Caco-2 (cell line): ENCODE data around the gene C11orf86. TPM values are rescaled to one million over a fixed set of nuclear protein-coding genes. Genes with fewer than 3 reads are reported as not detected.

Source experiments
- BruUV-seq: library from RNA; stranded (reverse); fragments of 400-500 nt; replicated peaks from 2 replicates; lab custom pipeline; 2021; lab: Mats Ljungman, UMichigan
- CTCF ChIA-PET: fragments of 300-600 bp; sonication (Branson Sonifier 250); formaldehyde crosslinking; loops from one replicate; lab custom pipeline; 2022; ENCODE audit warnings: antibody characterized with exemption; lab: Charles Lee
- POLR2A ChIA-PET: fragments of 300-600 bp; sonication (Branson Sonifier 250); formaldehyde crosslinking; loops from one replicate; lab custom pipeline; 2022; ENCODE audit warnings: antibody characterized with exemption; lab: Charles Lee
- DNase-seq, 2 experiments: peaks; one replicate each; pipeline versions ENCODE4 v3.0.0 to v3.0.0-alpha.2; 2020 to 2022
- H3K27me3 ChIP-seq: replicated peaks from 2 replicates; pipeline ENCODE4 v1.6.0; 2011; ENCODE audit warnings: low read length; ENCODE audit not compliant: control insufficient read depth, insufficient read depth
- H3K36me3 ChIP-seq: 2 replicates; pipeline ENCODE4 v1.5.1; 2011; ENCODE audit warnings: low read length; ENCODE audit not compliant: control insufficient read depth, insufficient read depth
- H3K4me1 ChIP-seq: fragments of 250-450 bp; sonication (Bioruptor Pico); 2 replicates; pipeline ENCODE4 v1.5.1; 2020; ENCODE audit warnings: mild to moderate bottlenecking
- H3K4me3 ChIP-seq: 2 replicates; pipeline ENCODE4 v1.5.1; 2011; ENCODE audit warnings: low read depth, mild to moderate bottlenecking, control low read depth, low read length
- H3K9me3 ChIP-seq: fragments of 250-450 bp; sonication (Bioruptor Pico); 2 replicates; pipeline ENCODE4 v1.5.1; 2020; ENCODE audit warnings: mild to moderate bottlenecking, moderate library complexity
- H3K27ac Mint-ChIP-seq: one replicate; pipeline ENCODE4 v1.8.0; 2022; ENCODE audit warnings: mixed read lengths; ENCODE audit not compliant: unreplicated experiment
- H3K27me3 Mint-ChIP-seq: one replicate; pipeline ENCODE4 v1.8.0; 2022; ENCODE audit warnings: mixed read lengths; ENCODE audit not compliant: insufficient read depth, unreplicated experiment
- H3K36me3 Mint-ChIP-seq: one replicate; pipeline ENCODE4 v1.8.0; 2022; ENCODE audit warnings: mild to moderate bottlenecking, mixed read lengths; ENCODE audit not compliant: insufficient read depth, unreplicated experiment
- H3K4me1 Mint-ChIP-seq: one replicate; pipeline ENCODE4 v1.8.0; 2022; ENCODE audit warnings: low read depth, mixed read lengths; ENCODE audit not compliant: unreplicated experiment
- H3K4me3 Mint-ChIP-seq: one replicate; pipeline ENCODE4 v1.8.0; 2022; ENCODE audit warnings: mild to moderate bottlenecking, moderate library complexity, mixed read lengths; ENCODE audit not compliant: unreplicated experiment
- H3K9me3 Mint-ChIP-seq: one replicate; pipeline ENCODE4 v1.8.0; 2022; ENCODE audit warnings: mixed read lengths; ENCODE audit not compliant: unreplicated experiment
- intact Hi-C: fragments of 100-400 bp; cut with micrococcal nuclease; formaldehyde crosslinking; loops from one replicate; pipeline ENCODE4 v1.10.0; 2022; ENCODE audit not compliant: unreplicated experiment
- total RNA-seq: library from RNA; stranded (reverse); gene quantifications from 2 replicates; pipeline ENCODE4 v1.2.3, GENCODE V29; 2022
- TF ChIP-seq, protein P1 (sequence below), 2 experiments: fragments of 200-600 bp in 1 of 2; IDR thresholded peaks; 1 replicate in 1 of 2; 2 replicates in 1 of 2; pipeline versions ENCODE4 v1.5.1 to v1.8.0; 2011 to 2022; ENCODE audit warnings: antibody characterized with exemption in 1 of 2, control low read depth in 1 of 2, inconsistent platforms in 1 of 2, low read depth in 1 of 2, low read length in 1 of 2, mild to moderate bottlenecking in 1 of 2, moderate library complexity in 1 of 2; ENCODE audit not compliant: insufficient read depth in 1 of 2, severe bottlenecking in 1 of 2, unreplicated experiment in 1 of 2

C11orf86 gene
- total RNA-seq, 1 experiment from 2014 or later, result not detected

DNA sequence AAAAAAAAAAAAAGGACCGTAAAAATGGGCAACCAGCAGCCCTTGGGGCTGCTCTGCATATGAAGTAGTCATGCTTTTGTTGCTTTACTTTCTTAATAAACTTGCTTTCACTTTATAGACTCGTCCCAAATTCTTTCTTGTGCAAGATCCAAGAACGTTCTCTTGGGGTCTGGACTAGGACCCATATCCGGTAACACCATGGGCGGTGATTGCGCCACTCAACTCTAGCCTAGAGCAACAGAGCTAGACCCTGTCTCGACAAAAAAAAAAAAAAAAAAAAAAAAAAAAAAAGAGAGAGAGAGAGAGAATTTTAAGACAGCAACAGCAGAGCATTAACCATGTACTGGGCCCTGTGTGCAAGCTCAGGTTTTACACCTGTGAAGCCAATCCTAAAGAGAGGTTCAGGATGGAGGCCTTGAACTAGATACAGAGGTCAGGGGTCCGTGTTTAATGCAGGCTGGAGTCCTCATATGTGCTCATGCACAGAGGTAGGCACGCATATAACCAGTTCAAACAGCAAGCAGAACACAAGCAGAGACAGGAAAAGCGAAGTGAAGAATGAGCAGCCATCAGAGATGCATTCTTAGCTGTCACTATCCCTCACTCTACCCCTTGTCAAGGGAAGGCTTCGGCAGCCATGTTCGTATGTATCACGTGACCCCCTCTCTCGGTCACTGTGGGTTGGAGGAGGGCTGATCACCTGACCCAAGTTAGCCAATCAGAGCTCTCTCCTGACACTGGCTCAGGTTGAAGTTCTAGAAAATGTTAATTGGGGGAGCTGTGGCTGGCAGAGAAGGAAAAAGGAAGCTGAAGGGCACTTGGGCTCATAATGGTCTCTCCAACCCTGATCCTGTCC lies 31.2 kb downstream of the C11orf86 start:
- TF ChIP-seq, protein P1, sequence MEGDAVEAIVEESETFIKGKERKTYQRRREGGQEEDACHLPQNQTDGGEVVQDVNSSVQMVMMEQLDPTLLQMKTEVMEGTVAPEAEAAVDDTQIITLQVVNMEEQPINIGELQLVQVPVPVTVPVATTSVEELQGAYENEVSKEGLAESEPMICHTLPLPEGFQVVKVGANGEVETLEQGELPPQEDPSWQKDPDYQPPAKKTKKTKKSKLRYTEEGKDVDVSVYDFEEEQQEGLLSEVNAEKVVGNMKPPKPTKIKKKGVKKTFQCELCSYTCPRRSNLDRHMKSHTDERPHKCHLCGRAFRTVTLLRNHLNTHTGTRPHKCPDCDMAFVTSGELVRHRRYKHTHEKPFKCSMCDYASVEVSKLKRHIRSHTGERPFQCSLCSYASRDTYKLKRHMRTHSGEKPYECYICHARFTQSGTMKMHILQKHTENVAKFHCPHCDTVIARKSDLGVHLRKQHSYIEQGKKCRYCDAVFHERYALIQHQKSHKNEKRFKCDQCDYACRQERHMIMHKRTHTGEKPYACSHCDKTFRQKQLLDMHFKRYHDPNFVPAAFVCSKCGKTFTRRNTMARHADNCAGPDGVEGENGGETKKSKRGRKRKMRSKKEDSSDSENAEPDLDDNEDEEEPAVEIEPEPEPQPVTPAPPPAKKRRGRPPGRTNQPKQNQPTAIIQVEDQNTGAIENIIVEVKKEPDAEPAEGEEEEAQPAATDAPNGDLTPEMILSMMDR (IDR thresholded peaks at IDR 0.05; ENCODE audit: insufficient read depth in 1 of 2, low read depth in 1 of 2, low read length in 1 of 2, severe bottlenecking in 1 of 2, unreplicated experiment in 1 of 2), result no peak
- no TSS peak for BruUV-seq
- no peaks in the 10 kb centered on the region for H3K27me3 ChIP-seq
- peak; percentile 74 to 83 for DNase-seq
- peaks cover 6% of the 10 kb centered on the region for H3K36me3 Mint-ChIP-seq
- H3K27me3 Mint-ChIP-seq, result no peaks in the 10 kb centered on the region
- intact Hi-C loops, result no loop called here
- H3K4me1 Mint-ChIP-seq, result peaks cover 15% of the 10 kb centered on the region
- H3K36me3 ChIP-seq, result no peaks in the 10 kb centered on the region
- H3K4me3 Mint-ChIP-seq, result no peak overlapping the region
- no peak overlapping the region for H3K4me3 ChIP-seq
- ChIA-PET POLR2A (interaction anchor here (0.6 kb wide), 2 partner anchors 10 to 250 kb away, joined by 7 to 10 read pairs; no protein-coding TSS in a partner anchor), CTCF (interaction anchor here (0.6 to 1.6 kb wide), 5 partner anchors 10 to 129 kb away, joined by 3 to 12 read pairs (median 4); no protein-coding TSS in a partner anchor)
- no peaks in the 10 kb centered on the region for H3K9me3 ChIP-seq
- H3K9me3 Mint-ChIP-seq, result no peaks in the 10 kb centered on the region
- no peak overlapping the region for H3K27ac Mint-ChIP-seq
- peaks cover 16% of the 10 kb centered on the region; the same call in 1 of the 2 replicates for H3K4me1 ChIP-seq

DNA sequence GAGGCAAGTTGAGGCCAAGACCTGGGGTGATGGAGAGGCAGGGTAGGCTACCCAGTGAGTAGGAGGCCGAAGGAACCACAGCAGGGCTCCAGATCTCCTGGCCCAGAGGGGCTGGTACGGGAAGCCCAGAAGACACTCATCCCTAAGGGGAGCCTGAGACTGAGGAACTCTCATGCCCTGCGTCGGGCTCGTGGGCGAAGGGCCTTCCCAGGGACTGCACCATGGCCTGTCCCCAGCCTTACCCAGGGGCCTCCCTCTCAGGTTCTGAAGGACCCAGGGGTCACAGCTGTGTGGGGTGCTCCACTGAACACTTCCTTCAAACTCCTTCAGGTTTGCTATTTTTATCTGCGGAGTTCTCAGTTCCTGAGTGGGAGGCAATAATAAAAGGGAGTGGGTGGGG lies 32.0 kb downstream of the C11orf86 start:
- H3K27me3 Mint-ChIP-seq, result no peaks in the 10 kb centered on the region
- Histone ChIP-seq H3K36me3 (no peaks in the 10 kb centered on the region), H3K4me3 (no peak overlapping the region), H3K27me3 (no peaks in the 10 kb centered on the region), H3K9me3 (no peaks in the 10 kb centered on the region), H3K4me1 (peaks cover 14% of the 10 kb centered on the region; the same call in 1 of the 2 replicates)
- peaks cover 15% of the 10 kb centered on the region for H3K4me1 Mint-ChIP-seq
- peaks cover 6% of the 10 kb centered on the region for H3K36me3 Mint-ChIP-seq
- no peak overlapping the region for H3K27ac Mint-ChIP-seq
- POLR2A ChIA-PET, result no interaction called here
- intact Hi-C loops, result no loop called here
- H3K9me3 Mint-ChIP-seq, result no peaks in the 10 kb centered on the region
- H3K4me3 Mint-ChIP-seq, result no peak overlapping the region
- TF ChIP-seq, protein P1 (IDR thresholded peaks at IDR 0.05; ENCODE audit: insufficient read depth in 1 of 2, low read depth in 1 of 2, low read length in 1 of 2, severe bottlenecking in 1 of 2, unreplicated experiment in 1 of 2), result no peak
- BruUV-seq, result no TSS peak
- no peak for DNase-seq
- CTCF ChIA-PET, result interaction anchor here (0.6 to 1.6 kb wide), 3 partner anchors 10 to 33 kb away, joined by 3 to 4 read pairs (median 4); no protein-coding TSS in a partner anchor

DNA sequence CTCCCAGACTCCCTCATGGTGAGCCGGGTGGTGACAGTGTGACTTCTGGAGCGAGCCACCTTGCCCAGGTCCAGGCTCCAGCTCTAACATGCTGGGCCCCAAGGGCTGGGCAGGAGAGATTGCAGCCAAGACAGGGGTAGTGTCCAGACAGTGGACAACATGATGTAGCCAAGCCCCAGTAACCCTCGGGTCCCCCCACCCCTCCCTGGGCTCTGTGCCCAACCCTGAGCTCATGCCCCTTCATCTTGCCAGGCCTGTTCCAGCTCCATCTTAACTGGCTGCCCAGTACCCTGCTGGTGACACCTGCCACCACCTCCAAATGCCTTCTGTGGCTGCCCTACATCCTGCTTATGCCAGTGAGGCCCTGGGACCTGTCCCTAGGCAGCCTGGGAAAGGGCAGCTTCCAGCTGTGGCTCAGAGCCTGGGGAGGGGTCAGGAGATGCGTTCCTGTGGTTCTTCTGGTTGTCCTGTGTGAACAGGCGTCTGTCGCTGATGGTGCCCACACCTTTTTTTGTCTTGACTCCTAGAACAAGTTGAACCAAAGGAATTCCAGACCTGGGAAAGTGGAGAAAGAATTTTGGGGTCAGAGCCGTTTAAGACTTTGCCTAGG lies 35.3 kb downstream of the C11orf86 start:
- BruUV-seq, result no TSS peak
- DNase-seq, result no peak
- peaks cover 6% of the 10 kb centered on the region for H3K36me3 Mint-ChIP-seq
- no peak overlapping the region for H3K27ac Mint-ChIP-seq
- Histone ChIP-seq H3K4me3 (no peak overlapping the region), H3K9me3 (no peaks in the 10 kb centered on the region), H3K4me1 (peaks cover 4% of the 10 kb centered on the region; the same call in 1 of the 2 replicates), H3K36me3 (no peaks in the 10 kb centered on the region), H3K27me3 (no peaks in the 10 kb centered on the region)
- H3K4me3 Mint-ChIP-seq, result no peak overlapping the region
- no peaks in the 10 kb centered on the region for H3K27me3 Mint-ChIP-seq
- TF ChIP-seq, protein P1 (IDR thresholded peaks at IDR 0.05; ENCODE audit: insufficient read depth in 1 of 2, low read depth in 1 of 2, low read length in 1 of 2, severe bottlenecking in 1 of 2, unreplicated experiment in 1 of 2), result no peak
- H3K4me1 Mint-ChIP-seq, result peaks cover 6% of the 10 kb centered on the region
- ChIA-PET CTCF (interaction anchor here (2.2 kb wide), 1 partner anchor 11 kb away, joined by 9 read pairs; no protein-coding TSS in a partner anchor), POLR2A (interaction anchor here (0.6 kb wide), 1 partner anchor 113 kb away, joined by 5 read pairs; no protein-coding TSS in a partner anchor)
- H3K9me3 Mint-ChIP-seq, result no peaks in the 10 kb centered on the region
- intact Hi-C loops, result no loop called here
